ENCODE results near the gene PRSS23.

The PRSS23 gene

GRCh38 chr11:86806903-86807302, 6.6 kb downstream of the PRSS23 start:
- no peak for DNase-seq (ENCODE audit: low spot score)
- in situ Hi-C loops (cut with MboI; ENCODE audit: low sequenced_read_pairs, unreplicated experiment), result loop anchor here (25.0 kb wide), 2 partner anchors 195 to 945 kb away; partner anchors contain the start of gene CCDC83
- TF ChIP-seq, protein P1, sequence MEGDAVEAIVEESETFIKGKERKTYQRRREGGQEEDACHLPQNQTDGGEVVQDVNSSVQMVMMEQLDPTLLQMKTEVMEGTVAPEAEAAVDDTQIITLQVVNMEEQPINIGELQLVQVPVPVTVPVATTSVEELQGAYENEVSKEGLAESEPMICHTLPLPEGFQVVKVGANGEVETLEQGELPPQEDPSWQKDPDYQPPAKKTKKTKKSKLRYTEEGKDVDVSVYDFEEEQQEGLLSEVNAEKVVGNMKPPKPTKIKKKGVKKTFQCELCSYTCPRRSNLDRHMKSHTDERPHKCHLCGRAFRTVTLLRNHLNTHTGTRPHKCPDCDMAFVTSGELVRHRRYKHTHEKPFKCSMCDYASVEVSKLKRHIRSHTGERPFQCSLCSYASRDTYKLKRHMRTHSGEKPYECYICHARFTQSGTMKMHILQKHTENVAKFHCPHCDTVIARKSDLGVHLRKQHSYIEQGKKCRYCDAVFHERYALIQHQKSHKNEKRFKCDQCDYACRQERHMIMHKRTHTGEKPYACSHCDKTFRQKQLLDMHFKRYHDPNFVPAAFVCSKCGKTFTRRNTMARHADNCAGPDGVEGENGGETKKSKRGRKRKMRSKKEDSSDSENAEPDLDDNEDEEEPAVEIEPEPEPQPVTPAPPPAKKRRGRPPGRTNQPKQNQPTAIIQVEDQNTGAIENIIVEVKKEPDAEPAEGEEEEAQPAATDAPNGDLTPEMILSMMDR (IDR thresholded peaks at IDR 0.05; ENCODE audit: borderline replicate concordance, control extremely low read depth, extremely low read depth, insufficient read depth, missing control alignments), result no peak

GRCh38 chr11:86807360-86807759, 7.0 kb downstream of the PRSS23 start:
- TF ChIP-seq, protein P1 (IDR thresholded peaks at IDR 0.05; ENCODE audit: borderline replicate concordance, control extremely low read depth, extremely low read depth, insufficient read depth, missing control alignments), result no peak
- no peak for DNase-seq (ENCODE audit: low spot score)
- in situ Hi-C loops (cut with MboI; ENCODE audit: low sequenced_read_pairs, unreplicated experiment), result loop anchor here (25.0 kb wide), 2 partner anchors 195 to 945 kb away; partner anchors contain the start of gene CCDC83

DNA sequence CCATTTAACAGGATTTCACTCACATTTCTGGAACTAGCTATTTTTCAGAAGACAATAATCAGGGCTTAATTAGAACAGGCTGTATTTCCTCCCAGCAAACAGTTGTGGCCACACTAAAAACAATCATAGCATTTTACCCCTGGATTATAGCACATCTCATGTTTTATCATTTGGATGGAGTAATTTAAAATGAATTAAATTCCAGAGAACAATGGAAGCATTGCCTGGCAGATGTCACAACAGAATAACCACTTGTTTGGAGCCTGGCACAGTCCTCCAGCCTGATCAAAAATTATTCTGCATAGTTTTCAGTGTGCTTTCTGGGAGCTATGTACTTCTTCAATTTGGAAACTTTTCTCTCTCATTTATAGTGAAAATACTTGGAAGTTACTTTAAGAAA, 9.2 kb downstream of the PRSS23 start:
- TF ChIP-seq, protein P1 (IDR thresholded peaks at IDR 0.05; ENCODE audit: borderline replicate concordance, control extremely low read depth, extremely low read depth, insufficient read depth, missing control alignments), result no peak
- in situ Hi-C loops (cut with MboI; ENCODE audit: low sequenced_read_pairs, unreplicated experiment), result loop anchor here (25.0 kb wide), 2 partner anchors 197 to 947 kb away; partner anchors contain the start of gene CCDC83
- no peak for DNase-seq (ENCODE audit: low spot score)

DNA sequence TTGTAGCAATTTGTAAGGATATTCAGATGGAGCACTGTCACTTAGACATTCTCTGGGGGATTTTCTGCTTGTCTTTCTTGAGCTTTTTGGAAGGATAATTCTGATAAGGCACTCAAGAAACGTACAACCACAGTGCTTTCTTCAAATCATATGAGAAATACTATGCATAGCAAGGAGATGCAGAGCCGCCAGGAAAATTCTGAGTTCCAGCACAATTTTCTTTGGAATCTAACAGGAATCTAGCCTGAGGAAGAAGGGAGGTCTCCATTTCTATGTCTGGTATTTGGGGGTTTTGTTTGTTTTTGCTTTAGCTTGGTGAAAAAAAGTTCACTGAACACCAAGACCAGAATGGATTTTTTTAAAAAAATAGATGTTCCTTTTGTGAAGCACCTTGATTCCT, 9.9 kb downstream of the PRSS23 start:
- no peak for DNase-seq (ENCODE audit: low spot score)
- TF ChIP-seq, protein P1 (IDR thresholded peaks at IDR 0.05; ENCODE audit: borderline replicate concordance, control extremely low read depth, extremely low read depth, insufficient read depth, missing control alignments), result no peak
- in situ Hi-C loops (cut with MboI; ENCODE audit: low sequenced_read_pairs, unreplicated experiment), result loop anchor here (25.0 kb wide), 2 partner anchors 198 to 948 kb away; partner anchors contain the start of gene CCDC83

- in situ Hi-C loops (cut with MboI; ENCODE audit: low sequenced_read_pairs, unreplicated experiment), result loop anchor here (25.0 kb wide), 2 partner anchors 199 to 949 kb away; partner anchors contain the start of gene CCDC83
- TF ChIP-seq, protein P1 (IDR thresholded peaks at IDR 0.05; ENCODE audit: borderline replicate concordance, control extremely low read depth, extremely low read depth, insufficient read depth, missing control alignments), result no peak
- no peak for DNase-seq (ENCODE audit: low spot score)
Measured at GRCh38 chr11:86811637-86812321, 11.4 kb downstream of the PRSS23 start.

DNA sequence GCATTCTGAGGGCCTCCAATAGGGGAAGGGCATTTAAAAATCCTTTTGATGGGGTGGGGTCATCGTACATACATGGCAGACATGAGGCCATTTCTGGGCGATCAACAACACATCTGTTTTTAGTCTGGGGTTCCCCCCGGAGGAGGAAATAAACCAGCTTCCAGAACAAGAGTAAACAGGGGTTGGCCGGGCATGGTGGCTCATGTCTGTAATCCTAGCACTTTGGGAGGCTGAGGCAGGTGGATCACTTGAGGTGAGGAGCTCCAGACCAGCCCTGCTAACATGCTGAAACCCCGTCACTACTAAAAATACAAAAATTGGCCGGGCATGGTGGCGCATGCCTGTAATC, 12.0 kb downstream of the PRSS23 start:
- DNase-seq (ENCODE audit: low spot score), result no peak
- TF ChIP-seq, protein P1 (IDR thresholded peaks at IDR 0.05; ENCODE audit: borderline replicate concordance, control extremely low read depth, extremely low read depth, insufficient read depth, missing control alignments), result no peak
- in situ Hi-C loops (cut with MboI; ENCODE audit: low sequenced_read_pairs, unreplicated experiment), result loop anchor here (25.0 kb wide), 2 partner anchors 200 to 950 kb away; partner anchors contain the start of gene CCDC83

All from GM13976 (cell line).